Non-pigmented ciliary epithelial cell (primary cell): ENCODE measurements around the gene OLFM1.
"Not testable (repeated sequence)": the region's sequence is repeated elsewhere in the genome, so short reads cannot be mapped to it uniquely, and the experiment has no call there.

Experiments
- DNase-seq: peaks from one replicate; pipeline ENCODE4 v3.0.0-alpha.2; 2010; ENCODE audit warnings: low read depth

The OLFM1 gene

DNA sequence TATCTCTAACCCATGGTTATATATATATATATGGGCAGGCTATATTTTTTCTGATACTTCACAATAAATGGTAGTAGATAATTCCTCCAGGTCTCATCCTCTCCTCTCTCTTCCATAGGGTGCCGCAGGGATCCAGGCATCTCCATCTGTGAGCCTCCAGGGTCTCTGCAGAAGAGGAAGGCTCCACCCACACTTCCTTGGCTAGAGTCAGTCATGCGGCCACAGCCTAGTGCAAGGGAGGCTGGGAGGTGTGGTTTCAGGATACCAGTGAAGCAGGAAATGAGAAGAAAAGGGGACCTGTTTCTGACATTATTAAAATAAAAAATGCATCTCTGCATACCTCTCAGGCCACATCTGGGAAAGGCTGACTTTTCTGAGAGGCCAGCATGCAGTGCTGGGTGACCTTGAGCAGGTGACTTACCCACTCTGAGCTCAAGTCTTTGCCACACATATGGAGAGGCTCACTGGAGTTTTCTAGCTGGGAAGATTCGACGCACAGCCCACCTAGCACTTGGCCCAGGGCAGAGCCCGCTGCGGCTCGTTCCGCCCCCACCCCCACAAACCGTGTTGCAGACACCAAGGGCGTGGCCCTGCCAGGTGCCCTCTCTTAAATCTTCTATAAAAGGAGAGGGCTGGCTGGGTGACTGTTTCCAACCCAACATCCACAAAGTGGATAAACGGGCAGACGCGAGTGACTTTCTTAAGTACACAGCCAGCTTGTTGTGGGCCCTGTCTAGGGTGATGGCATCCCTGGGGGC is 47.9 kb downstream of the OLFM1 start:
- DNase-seq: no peak

- DNase-seq: no peak
Observed at GRCh38 chr9:135135929-135136315, 48.5 kb downstream of the OLFM1 start.

GRCh38 chr9:135136481-135136880 is 49.0 kb downstream of the OLFM1 start:
- no peak for DNase-seq

DNA sequence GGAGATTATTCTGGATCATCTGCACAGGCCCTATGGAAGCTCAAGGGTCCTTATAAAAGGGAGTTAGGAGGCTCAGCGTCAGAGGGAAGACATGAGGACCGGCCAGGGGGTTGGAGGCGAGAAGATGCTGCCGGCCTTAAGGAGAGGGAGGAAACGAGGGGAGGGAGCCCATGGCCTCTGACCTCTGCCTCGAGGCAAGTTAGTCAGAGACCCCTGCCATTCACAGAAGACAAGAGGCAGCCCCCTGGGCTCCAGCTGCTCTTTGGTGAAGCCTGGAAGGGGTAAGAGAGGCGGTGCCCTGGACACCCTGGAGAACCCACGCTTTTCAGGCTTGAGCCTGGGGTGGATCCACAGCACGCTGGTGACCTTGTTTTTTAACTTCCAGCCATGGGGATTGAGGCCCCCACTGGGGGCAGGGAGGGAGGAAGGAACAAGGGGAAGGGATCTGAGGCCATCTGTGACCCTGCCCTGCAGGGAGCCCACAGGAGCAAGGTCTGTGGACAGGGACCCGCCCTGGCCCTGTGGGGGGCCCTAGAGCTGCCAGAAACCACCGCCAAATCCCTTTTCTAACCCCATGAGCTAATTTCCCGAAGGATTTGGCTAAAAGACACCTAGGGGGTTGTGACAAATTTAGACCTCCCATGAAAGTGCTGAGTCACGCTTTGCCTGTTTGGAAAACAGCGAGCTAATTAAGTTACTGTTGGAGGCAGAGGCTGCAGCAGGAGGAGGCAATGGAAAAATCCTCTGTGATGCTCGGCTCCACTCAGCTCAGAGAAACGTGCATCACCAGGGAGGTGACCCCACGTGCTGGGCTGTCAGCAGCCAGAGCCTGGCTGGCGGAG is 49.7 kb downstream of the OLFM1 start:
- no peak for DNase-seq

GRCh38 chr9:135138078-135138855 is 50.8 kb downstream of the OLFM1 start:
- DNase-seq: no peak

DNA sequence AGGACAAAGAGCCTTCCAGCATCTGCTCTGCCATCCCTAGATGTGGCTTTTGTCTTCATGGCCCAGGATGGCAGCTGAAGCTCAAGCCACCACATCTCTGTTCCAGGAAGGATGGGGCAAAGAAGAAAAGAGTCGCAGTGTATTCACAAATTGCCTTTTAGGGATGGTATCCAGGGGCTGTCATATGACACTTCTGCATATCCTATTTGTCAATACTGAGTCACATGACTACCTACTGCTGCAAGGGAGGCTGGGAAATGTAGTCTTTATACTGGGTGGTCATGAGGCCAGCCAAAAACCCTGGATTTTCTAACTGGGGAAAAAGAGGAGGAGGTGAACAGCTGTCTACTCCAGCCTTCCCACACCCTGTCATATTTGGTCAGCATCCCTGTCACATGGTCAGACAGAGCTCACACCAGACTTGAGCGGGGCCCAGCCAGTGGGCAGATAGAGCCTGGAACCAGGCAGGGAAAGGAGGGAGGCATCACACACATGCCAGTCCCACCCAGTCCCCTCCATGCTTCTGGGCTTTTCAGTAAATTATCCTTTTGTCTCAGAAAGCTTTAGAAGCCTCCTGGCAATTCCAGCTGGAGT is 52.0 kb downstream of the OLFM1 start:
- no peak for DNase-seq

GRCh38 chr9:135141183-135141774 is 53.8 kb downstream of the OLFM1 start:
- DNase-seq: no peak

GRCh38 chr9:135144581-135145170 is 57.2 kb downstream of the OLFM1 start:
- no peak for DNase-seq

DNA sequence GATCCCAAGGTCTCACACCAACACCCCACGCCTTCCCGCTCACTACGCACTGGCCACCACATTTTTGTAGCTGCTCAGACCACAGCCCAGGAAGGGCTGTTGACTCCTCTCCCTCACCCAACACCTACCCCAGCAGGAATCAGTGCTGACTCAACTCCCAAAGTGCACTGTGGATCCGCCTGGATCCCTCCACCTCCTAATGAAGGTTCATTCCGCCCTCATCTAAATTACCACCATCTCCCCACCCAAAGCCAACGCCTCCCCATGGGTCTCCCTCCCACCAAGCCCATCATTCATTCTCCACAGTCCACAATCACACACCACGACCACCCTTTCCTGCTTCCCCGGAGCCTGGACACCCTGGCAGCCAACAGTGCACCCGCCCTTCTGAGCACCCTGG is 57.8 kb downstream of the OLFM1 start:
- no peak for DNase-seq

- no peak for DNase-seq
Observed at GRCh38 chr9:135146241-135146640, 58.8 kb downstream of the OLFM1 start.

- no peak for DNase-seq
Observed at GRCh38 chr9:135146766-135147473, 59.5 kb downstream of the OLFM1 start.

- no peak for DNase-seq
Observed at GRCh38 chr9:135147474-135147805, 60.0 kb downstream of the OLFM1 start.

DNA sequence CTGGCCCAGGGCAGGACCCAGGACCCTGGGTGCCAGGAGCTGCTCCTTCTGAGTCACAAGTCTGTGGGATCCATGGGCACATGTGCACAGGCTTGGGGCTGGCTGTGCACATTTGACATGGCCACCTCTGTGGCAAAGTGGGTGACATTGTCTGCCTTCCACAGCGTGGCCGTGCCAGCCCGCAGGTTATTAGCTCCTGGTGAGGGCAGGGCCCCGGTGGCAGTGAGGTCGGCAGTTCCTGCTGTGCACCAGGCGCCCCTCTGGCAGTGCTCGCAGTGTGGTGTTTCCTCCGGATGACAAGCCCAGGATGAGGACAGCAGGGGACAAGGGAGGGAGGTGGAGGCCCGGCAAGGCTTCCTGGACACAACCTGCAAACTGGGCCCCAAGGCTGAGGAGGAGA is 60.5 kb downstream of the OLFM1 start:
- no peak for DNase-seq

GRCh38 chr9:135148386-135148785 is 60.9 kb downstream of the OLFM1 start:
- no peak for DNase-seq

GRCh38 chr9:135149901-135150300 is 62.4 kb downstream of the OLFM1 start:
- not testable (repeated sequence) for DNase-seq

GRCh38 chr9:135150981-135151380 is 63.5 kb downstream of the OLFM1 start:
- no peak for DNase-seq

DNA sequence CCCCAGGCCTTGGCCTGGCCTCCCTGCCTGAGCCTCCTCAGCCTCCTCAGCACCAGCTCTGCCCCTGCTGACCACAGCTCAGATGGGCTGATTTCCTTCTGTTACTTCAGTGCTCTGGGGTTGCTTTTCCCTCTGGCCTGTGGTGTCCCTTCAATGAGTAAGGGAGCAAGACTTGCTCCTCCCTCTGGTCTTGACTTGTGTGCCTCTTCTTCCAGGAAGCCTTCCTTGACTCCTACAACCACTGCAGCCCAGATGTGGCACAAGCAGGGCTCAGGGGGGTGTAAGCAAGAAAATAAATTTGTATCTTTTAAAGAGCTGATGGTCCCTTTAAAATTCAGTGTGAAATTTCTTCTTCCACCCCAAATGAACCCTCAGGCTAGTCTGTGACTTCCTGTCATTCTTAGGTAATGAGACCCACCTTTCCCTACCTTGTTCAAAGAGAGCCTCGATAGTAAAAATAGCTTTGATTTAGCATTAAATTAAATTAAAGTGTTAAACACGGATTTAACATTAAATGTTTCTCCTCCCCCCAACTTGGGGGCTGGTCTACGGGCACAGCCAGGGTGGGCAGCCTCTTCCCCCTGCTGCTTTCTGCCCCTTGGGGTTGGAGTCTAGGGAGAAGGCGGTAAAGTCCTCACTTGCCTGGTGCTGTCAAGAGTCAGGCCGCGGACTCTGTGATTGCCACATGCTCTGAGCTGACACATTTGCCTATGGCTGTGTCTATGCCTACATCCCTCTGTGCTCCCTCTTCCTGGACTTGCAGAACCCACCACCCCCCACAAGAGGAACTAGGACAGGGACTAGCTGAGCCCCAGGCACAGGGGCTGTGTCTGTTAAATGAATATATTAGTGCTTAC is 64.5 kb downstream of the OLFM1 start:
- no peak for DNase-seq

DNA sequence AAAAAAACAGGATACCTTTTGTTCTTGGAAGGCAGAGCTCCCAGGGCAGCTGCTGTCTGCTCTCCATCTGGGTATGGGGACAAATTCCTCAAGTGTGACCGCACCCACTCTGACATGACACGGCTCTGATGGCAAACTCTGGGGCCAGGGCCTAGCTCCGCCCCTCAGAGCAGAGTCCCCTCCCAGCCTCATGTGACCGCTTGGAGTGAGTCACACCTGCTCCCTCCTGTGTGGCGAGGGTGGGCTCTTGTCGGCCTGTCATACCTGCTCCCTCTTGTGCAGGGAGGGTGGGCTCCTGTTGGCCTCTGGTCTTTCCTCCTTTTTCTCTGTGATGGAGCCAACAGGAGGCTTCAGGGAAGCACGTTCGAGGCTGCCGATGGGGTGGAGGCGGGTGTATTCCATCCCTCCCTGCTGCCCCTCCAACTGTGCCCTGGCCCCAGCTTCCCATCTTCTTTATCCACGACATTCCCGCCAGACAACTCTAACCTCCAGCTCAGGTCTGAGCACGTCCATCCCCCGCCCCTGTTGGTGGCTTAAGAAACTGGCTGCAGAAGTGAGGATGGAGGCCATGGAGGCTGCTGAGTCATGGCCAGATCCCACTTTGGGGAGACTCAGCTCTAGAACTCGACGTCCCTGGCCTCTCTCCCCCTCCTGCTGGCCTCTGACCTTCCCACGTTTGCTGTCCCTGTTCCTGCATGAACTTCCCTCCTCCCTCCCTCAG is 65.3 kb downstream of the OLFM1 start:
- DNase-seq: no peak

- no peak for DNase-seq
Observed at GRCh38 chr9:135154050-135154615, 66.7 kb downstream of the OLFM1 start.
